Activated CD4-positive, alpha-beta T cell treated with anti-CD3 and anti-CD28 coated beads for 24 hours (primary cell): ENCODE measurements around the gene FBXW9.
"Not testable (repeated sequence)": the region's sequence is repeated elsewhere in the genome, so short reads cannot be mapped to it uniquely, and the experiment has no call there.

Source experiments
- DNase-seq, 2 donors: peaks; one replicate each; pipeline ENCODE4 v3.0.0-alpha.2; 2020; ENCODE audit warnings: low read depth in 2 of 2

FBXW9 gene

GRCh38 chr19:12681074-12681987 lies 15.1 kb downstream of the FBXW9 start, which contains the start of gene DHPS:
Gene DHPS, minus strand, starts transcription at chr19:12681880. Its CDS starts 114 bp downstream, at chr19:12681766.
- DNase-seq: peak; percentile 82 to 87

GRCh38 chr19:12680034-12680433 lies 16.4 kb downstream of the FBXW9 start:
- DNase-seq: no peak

- DNase-seq: not testable (repeated sequence)
Measured at GRCh38 chr19:12678039-12678438, 18.4 kb downstream of the FBXW9 start.

- DNase-seq: no peak
Measured at GRCh38 chr19:12676928-12677327, 19.5 kb downstream of the FBXW9 start.

- DNase-seq: peak; percentile 83 to 93
Measured at GRCh38 chr19:12676384-12676792, 20.0 kb downstream of the FBXW9 start.

GRCh38 chr19:12675940-12676339 lies 20.5 kb downstream of the FBXW9 start:
- DNase-seq: no peak

- no peak for DNase-seq
Measured at GRCh38 chr19:12675399-12675798, 21.0 kb downstream of the FBXW9 start.

GRCh38 chr19:12672744-12673143 lies 23.7 kb downstream of the FBXW9 start:
- DNase-seq: no peak

- no peak for DNase-seq
Measured at GRCh38 chr19:12670159-12670928, 26.1 kb downstream of the FBXW9 start.

- DNase-seq: peak; percentile 47 to 55
Measured at GRCh38 chr19:12669270-12670158, 26.9 kb downstream of the FBXW9 start.

- peak in 1 of 2 donors; percentile 52 for DNase-seq
Measured at GRCh38 chr19:12668932-12669269, 27.5 kb downstream of the FBXW9 start.

GRCh38 chr19:12668346-12668745 lies 28.1 kb downstream of the FBXW9 start:
- DNase-seq: no peak

GRCh38 chr19:12667731-12668302 lies 28.6 kb downstream of the FBXW9 start:
- no peak for DNase-seq

- peak; percentile 75 to 78 for DNase-seq
Measured at GRCh38 chr19:12666265-12667048, 30.0 kb downstream of the FBXW9 start, which contains the start of the genes MAN2B1 and WDR83. Gene MAN2B1, minus strand, starts transcription at chr19:12666742. Its CDS starts 41 bp downstream, at chr19:12666701. Gene WDR83, plus strand, starts transcription at chr19:12666807. Its CDS starts 2,984 bp downstream, at chr19:12669791.

GRCh38 chr19:12665671-12666264 lies 30.7 kb downstream of the FBXW9 start:
- DNase-seq: no peak

- DNase-seq: no peak
Measured at GRCh38 chr19:12665281-12665573, 31.2 kb downstream of the FBXW9 start.

GRCh38 chr19:12664406-12665280 lies 31.8 kb downstream of the FBXW9 start:
- no peak for DNase-seq

GRCh38 chr19:12660980-12661379 lies 35.5 kb downstream of the FBXW9 start:
- DNase-seq: no peak

GRCh38 chr19:12657966-12658365 lies 38.5 kb downstream of the FBXW9 start:
- no peak for DNase-seq
